ENCODE measurements around the gene SGPL1.

GRCh38 chr10:70843776-70844489 is 28.2 kb downstream of the SGPL1 start:
- TF ChIP-seq YY1 (IDR thresholded peaks at IDR 0.05; ENCODE audit: low read depth): no peak
- no peak for TF ChIP-seq TAF1 (IDR thresholded peaks at IDR 0.05; ENCODE audit: low read depth)
- no peak for TF ChIP-seq MAX (IDR thresholded peaks at IDR 0.05)
- TF ChIP-seq REST (IDR thresholded peaks at IDR 0.05; ENCODE audit: low read depth): no peak
- TF ChIP-seq TEAD4 (IDR thresholded peaks at IDR 0.05): no peak
- TF ChIP-seq EP300 (IDR thresholded peaks at IDR 0.05; ENCODE audit: borderline replicate concordance): no peak
- TF ChIP-seq TCF12 (IDR thresholded peaks at IDR 0.05; ENCODE audit: low read depth): no peak
- no peak for TF ChIP-seq RAD21 (IDR thresholded peaks at IDR 0.05; ENCODE audit: low read depth)
- no peak for TF ChIP-seq USF1 (IDR thresholded peaks at IDR 0.05)
- no peak for TF ChIP-seq EGR1 (IDR thresholded peaks at IDR 0.05)
- no peak for TF ChIP-seq CEBPB (IDR thresholded peaks at IDR 0.05)
- no peak for TF ChIP-seq CREB1 (IDR thresholded peaks at IDR 0.05; ENCODE audit: low read depth)

Data from Ishikawa (cell line).